HUES64 (cell line): ENCODE measurements around the gene PDX1.

ENCODE experiments used
- H3K27ac ChIP-seq: 2 replicates; pipeline ENCODE4 v1.7.0; 2013; ENCODE audit warnings: low read depth, low read length, inconsistent platforms
- H3K27me3 ChIP-seq: 2 replicates; pipeline ENCODE4 v1.6.1; 2013; ENCODE audit warnings: mild to moderate bottlenecking, low read length; ENCODE audit not compliant: insufficient read depth
- H3K36me3 ChIP-seq: 2 replicates; pipeline ENCODE4 v1.6.1; 2013; ENCODE audit warnings: mild to moderate bottlenecking, low read length; ENCODE audit not compliant: insufficient read depth
- H3K4me1 ChIP-seq: 2 replicates; pipeline ENCODE4 v1.6.1; 2013; ENCODE audit warnings: mild to moderate bottlenecking, low read length, moderate library complexity; ENCODE audit not compliant: insufficient read depth
- H3K4me3 ChIP-seq: 2 replicates; pipeline ENCODE4 v1.5.1; 2013; ENCODE audit warnings: mild to moderate bottlenecking, low read length, moderate library complexity
- H3K9ac ChIP-seq: 2 replicates; pipeline ENCODE4 v1.6.1; 2013; ENCODE audit warnings: mild to moderate bottlenecking, low read depth, low read length
- H3K9me3 ChIP-seq: 2 replicates; pipeline ENCODE4 v1.6.1; 2013; ENCODE audit warnings: low read depth, low read length; ENCODE audit not compliant: insufficient read depth
- WGBS: fragments of 150-250, 120-280 bp; methylation state at CpG from one replicate; pipeline ENCODE4 v1.1.7; 2013; ENCODE audit warnings: missing lambda C conversion rate; 5-methylcytosine and 5-hydroxymethylcytosine counted together

The PDX1 gene

DNA sequence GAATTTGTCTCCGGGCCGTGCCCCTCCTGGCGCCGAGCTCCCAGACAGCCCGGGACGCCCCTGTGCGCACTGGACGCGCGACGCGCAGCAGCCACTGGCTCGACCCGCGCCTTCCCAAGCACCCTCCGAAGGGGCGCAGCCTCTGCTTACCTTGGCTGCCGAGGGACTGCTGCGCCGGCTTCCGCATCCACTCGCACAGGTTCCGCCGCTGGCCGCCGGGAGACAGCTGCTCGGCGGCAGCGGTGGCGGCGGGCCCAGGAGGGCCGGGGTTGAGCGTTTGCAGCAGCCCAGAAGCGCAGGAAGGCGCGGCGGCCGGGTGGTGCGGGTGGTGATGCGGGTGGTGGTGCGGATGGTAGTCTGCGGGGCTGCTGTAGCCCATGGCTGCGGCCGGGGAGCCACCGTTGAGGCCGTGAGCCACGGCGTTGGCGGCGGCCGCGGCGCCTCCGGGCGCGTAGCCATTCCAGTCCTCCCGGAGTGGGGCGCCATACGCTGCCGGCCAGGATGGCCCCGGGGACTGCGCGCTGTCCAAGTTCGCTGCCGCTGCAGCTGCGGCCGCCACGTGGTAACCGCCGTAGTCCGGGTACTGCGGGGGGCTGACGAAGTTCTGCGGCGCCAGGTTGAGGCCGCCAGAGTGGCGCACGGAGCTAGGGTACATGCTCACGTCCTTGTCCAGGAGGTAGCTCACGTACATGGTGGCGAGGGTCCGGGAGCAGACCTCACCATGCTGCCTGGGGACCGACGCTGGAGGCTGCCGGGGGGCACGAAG, 48.7 kb downstream of the PDX1 start:
- H3K4me3 ChIP-seq = peak overlapping the region; percentile 33
- no peak overlapping the region for H3K9ac ChIP-seq
- WGBS = 1% methylated on average over 86 of the region's 86 CpGs
- H3K27me3 ChIP-seq = peaks cover 100% of the 10 kb centered on the region
- no peak overlapping the region for H3K27ac ChIP-seq
- peaks cover 37% of the 10 kb centered on the region for H3K4me1 ChIP-seq
- no peaks in the 10 kb centered on the region for H3K9me3 ChIP-seq
- H3K36me3 ChIP-seq = no peaks in the 10 kb centered on the region

DNA sequence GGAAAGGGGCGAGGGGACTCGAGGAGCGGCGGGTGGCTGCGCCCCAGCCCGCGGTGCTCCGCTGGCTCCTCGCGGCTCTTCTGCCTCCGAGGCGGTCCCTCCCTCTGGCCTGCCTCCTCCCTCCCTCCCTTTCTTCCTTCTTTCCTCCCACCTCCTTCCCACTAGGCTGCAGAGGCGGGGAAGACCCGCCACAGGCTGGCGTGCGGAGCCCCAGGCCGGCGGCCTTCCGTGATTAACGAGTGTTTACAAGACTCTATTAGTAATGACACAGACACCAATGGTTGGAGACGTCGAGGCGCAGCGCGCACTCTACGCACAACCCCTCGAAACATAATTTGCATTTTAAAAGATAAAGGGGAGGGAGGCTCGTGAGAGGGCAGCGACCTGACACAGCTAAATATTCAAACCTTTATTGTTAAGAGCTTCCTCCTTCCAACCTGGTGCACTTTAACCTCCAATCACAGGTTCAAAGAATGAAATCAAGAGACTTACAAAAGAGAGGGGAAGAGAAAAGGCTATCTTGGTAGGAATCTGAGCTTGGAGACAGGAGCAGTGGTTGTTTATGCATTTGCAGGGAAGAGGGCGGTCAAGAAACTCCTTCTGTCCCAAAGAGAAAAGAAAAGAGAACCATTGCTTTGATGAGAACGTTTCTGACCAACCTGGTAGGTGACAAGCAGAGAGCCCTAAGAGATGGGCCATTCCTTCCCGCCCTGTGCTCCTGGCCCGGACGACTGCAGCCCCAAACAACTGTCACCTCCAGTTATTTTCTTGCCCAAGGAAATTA, 49.5 kb downstream of the PDX1 start, which contains the start of gene CDX2:
Gene CDX2 (minus strand): TSS at position 234 of the 784 bp plus-strand sequence. CDS start 309 bp downstream, outside the sequence.
- Histone ChIP-seq H3K9ac (no peak within 1 kb of the TSS), H3K27me3 (peaks cover 100% of the 10 kb centered on the region), H3K9me3 (no peaks in the 10 kb centered on the region), H3K4me1 (peaks cover 37% of the 10 kb centered on the region), H3K4me3 (peak within 1 kb of the TSS; percentile 33), H3K27ac (no peak within 1 kb of the TSS), H3K36me3 (no peaks in the 10 kb centered on the region)
- WGBS = under 1% methylated on average over 32 of the region's 34 CpGs

GRCh38 chr13:27969866-27970229, 50.0 kb downstream of the PDX1 start:
- WGBS = 5% methylated on average over 7 of the region's 7 CpGs

GRCh38 chr13:27970382-27971235, 50.8 kb downstream of the PDX1 start:
- H3K9ac ChIP-seq = no peak overlapping the region
- H3K36me3 ChIP-seq = no peaks in the 10 kb centered on the region
- no peak overlapping the region for H3K27ac ChIP-seq
- peaks cover 100% of the 10 kb centered on the region for H3K27me3 ChIP-seq
- H3K4me1 ChIP-seq = peaks cover 28% of the 10 kb centered on the region
- no peaks in the 10 kb centered on the region for H3K9me3 ChIP-seq
- WGBS = 2% methylated on average over 52 of the region's 53 CpGs
- H3K4me3 ChIP-seq = no peak overlapping the region

More at GRCh38 chr13:27969866-27970229, 50.0 kb downstream of the PDX1 start:
- H3K4me3 ChIP-seq = no peak overlapping the region
- peaks cover 100% of the 10 kb centered on the region for H3K27me3 ChIP-seq
- no peak overlapping the region for H3K27ac ChIP-seq
- no peaks in the 10 kb centered on the region for H3K36me3 ChIP-seq
- no peak overlapping the region for H3K9ac ChIP-seq
- H3K9me3 ChIP-seq = no peaks in the 10 kb centered on the region
- peaks cover 36% of the 10 kb centered on the region for H3K4me1 ChIP-seq

DNA sequence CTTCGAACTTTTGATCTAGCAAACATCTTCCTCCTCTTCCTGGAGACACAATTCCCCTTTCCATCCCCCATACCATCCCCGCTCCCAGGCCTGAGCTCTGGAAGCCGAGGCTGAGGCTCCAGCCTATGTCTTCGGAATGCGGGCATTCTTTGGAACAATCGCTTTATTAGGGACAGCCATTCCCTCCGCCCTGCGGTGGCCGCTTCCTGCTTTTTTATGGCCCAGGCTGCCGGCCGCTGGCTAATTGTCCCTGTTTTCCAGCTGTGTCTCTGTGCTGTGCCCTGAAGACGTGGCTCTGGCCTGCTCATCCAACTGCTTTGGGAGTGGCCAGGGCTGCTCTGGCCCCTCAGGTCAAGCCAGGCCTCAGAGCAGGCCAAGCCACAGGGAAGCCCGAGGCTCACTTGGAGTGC, 51.4 kb downstream of the PDX1 start:
- 1% methylated on average over 13 of the region's 13 CpGs for WGBS
- H3K27me3 ChIP-seq = peaks cover 100% of the 10 kb centered on the region
- H3K9me3 ChIP-seq = no peaks in the 10 kb centered on the region
- H3K4me3 ChIP-seq = no peak overlapping the region
- H3K27ac ChIP-seq = no peak overlapping the region
- H3K4me1 ChIP-seq = peaks cover 27% of the 10 kb centered on the region
- no peak overlapping the region for H3K9ac ChIP-seq
- no peaks in the 10 kb centered on the region for H3K36me3 ChIP-seq

DNA sequence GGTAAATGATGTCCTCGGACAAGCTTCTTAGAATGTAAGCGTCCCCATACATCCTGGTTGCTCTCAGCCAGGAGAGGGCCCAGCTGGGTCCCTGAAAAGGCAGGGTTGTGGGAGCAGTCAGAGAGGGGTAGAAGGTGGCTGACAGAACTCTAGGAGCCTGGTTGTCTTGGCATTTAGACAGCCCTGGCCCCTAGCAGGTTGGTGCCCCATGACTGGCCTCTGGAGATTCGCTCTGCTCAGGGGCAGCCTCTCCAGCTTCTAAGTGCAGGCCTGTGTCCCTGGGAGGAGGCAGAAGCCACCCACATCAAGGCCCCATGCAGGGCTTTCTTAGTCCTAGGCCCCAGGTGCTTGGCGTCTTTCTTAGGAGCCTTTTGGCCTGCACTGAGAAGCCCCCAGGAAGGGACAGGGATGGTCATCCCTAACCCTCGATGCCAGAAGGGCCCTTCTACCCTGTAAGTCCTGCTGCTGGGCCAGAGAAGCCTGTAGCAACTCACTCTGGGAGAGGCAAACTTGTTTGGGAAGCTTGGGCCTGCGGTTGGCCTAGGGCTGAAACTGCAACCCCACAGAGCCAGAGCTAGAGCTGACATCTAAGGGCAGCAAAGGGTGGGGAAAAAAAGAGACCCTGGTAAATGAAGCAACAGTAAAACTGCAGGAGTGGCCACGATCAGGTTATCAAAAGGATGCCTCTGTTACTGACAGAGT, 52.1 kb downstream of the PDX1 start:
- no peaks in the 10 kb centered on the region for H3K9me3 ChIP-seq
- WGBS = 25% methylated on average over 7 of the region's 7 CpGs
- H3K36me3 ChIP-seq = no peaks in the 10 kb centered on the region
- H3K9ac ChIP-seq = no peak overlapping the region
- no peak overlapping the region for H3K4me3 ChIP-seq
- H3K27ac ChIP-seq = no peak overlapping the region
- H3K27me3 ChIP-seq = peaks cover 100% of the 10 kb centered on the region
- H3K4me1 ChIP-seq = peaks cover 27% of the 10 kb centered on the region

GRCh38 chr13:27972478-27972820, 52.6 kb downstream of the PDX1 start:
- Histone ChIP-seq H3K36me3 (no peaks in the 10 kb centered on the region), H3K4me3 (no peak overlapping the region), H3K9me3 (no peaks in the 10 kb centered on the region), H3K27ac (no peak overlapping the region), H3K27me3 (peaks cover 100% of the 10 kb centered on the region), H3K9ac (no peak overlapping the region), H3K4me1 (peaks cover 27% of the 10 kb centered on the region)
- WGBS = 38% methylated on average over 2 of the region's 2 CpGs

DNA sequence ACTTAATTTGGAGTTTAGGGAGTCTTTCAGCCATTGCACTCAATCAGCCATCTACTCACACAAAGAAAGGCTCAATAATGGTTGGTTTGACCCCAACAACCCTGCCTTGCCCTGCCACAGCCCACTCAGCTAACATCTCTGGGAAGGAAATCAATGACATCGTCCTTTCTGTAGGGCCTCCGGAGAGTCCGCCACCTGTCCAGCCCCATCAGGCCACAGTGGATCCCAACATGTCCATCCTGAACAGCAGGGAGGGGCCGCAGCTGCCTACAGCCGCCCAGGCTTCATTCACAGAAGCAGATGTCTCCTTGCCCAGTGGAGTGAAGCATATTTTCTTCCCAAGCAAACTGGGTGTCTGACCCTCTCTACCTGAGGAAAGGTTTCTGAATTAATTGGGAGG, 53.5 kb downstream of the PDX1 start:
- no peaks in the 10 kb centered on the region for H3K36me3 ChIP-seq
- no peak overlapping the region for H3K9ac ChIP-seq
- H3K9me3 ChIP-seq = no peaks in the 10 kb centered on the region
- H3K27ac ChIP-seq = no peak overlapping the region
- H3K27me3 ChIP-seq = peaks cover 100% of the 10 kb centered on the region
- H3K4me1 ChIP-seq = peaks cover 27% of the 10 kb centered on the region
- H3K4me3 ChIP-seq = no peak overlapping the region
- 55% methylated on average over 5 of the region's 5 CpGs for WGBS

DNA sequence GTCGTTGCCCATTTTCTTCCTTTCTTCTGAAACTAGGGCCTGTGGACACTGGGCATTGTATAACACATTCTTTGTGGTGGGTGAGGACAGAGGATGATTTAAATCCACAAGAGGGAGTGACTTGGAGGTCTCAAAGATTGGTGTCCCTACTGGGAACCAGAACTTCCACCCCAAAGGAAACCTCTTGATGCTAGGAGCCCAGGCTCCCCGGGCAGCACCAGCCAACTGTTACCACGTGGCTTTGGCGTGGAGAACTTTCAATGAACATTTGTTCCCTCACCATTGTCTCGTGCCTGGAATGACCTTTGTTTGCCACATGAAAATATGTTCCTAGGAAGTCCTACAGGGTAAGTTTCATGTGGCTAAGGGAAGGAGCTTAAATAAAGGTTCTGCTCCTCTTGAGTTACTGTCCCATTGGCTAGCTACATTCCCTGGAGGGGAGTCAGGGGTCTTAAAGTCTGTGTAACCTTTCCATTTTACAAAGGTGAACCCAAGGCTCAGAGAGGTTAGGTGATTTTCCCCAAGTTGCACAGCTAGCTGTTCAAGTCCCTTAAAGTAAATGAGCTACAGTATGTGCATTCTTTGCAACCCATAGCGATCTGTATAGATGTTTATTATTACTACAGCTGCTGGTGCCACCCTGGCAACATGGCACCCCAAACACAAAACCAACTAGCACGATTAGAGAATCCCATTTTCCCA, 54.3 kb downstream of the PDX1 start:
- WGBS = 30% methylated on average over 7 of the region's 7 CpGs

More for the DNA sequence above, 54.3 kb downstream of the PDX1 start:
- H3K27ac ChIP-seq = no peak overlapping the region
- no peaks in the 10 kb centered on the region for H3K9me3 ChIP-seq
- H3K9ac ChIP-seq = no peak overlapping the region
- H3K27me3 ChIP-seq = peaks cover 100% of the 10 kb centered on the region
- H3K4me1 ChIP-seq = peaks cover 29% of the 10 kb centered on the region
- H3K4me3 ChIP-seq = no peak overlapping the region
- no peaks in the 10 kb centered on the region for H3K36me3 ChIP-seq
